Fibroblast of mammary gland (primary cell): ENCODE measurements around the gene HSDL2.

Experiments used
- DNase-seq: peaks from one replicate; pipeline ENCODE4 v3.0.0-alpha.2; 2010; ENCODE audit warnings: low read depth
- H3K4me3 ChIP-seq: 2 replicates; pipeline ENCODE4 v1.5.1; 2011; ENCODE audit warnings: low read depth, mild to moderate bottlenecking, low read length, moderate library complexity; ENCODE audit not compliant: control insufficient read depth
- CTCF ChIP-seq: conservative IDR thresholded peaks from 2 replicates; pipeline ENCODE4 v1.5.1; 2011; ENCODE audit warnings: low read depth, low read length, inconsistent platforms; ENCODE audit not compliant: control insufficient read depth, insufficient read depth

Gene HSDL2

DNA sequence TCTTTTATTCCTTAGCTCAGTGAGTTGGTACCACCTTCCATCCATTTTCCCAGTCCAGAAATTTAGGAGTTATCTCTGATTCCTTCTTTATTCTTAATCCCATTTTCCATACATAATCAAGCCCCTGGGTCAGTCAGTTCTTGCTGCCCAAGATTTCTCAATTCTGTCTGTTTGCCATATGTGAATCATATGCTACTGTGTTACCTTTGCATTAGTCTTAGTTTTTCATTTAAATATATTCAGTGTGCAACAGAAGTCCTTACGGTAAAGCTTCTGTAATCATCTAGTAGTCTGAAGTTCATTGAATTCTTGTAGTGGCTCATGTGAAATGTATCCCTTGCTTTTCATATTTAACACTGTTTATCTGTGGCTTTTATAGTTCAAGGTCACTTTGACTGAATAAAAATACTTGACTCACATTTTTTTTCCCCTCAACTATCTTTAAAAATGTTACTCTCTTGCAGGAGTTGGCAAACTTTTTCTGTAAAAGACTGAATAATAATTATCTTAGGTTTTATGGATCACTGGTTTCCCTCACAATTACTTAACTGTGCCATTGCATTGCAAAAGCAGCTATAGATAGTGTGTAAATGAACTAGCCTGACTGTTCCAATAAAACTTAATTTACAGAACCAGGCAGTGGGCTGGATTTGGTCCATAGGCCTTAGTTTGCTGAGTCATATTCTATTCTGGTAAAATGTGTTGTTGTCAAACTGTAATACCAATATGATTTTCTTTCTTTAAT lies 113.7 kb downstream of the HSDL2 start:
- TF ChIP-seq CTCF = no peak
- H3K4me3 ChIP-seq = no peak overlapping the region
- peak; percentile 25 for DNase-seq

DNA sequence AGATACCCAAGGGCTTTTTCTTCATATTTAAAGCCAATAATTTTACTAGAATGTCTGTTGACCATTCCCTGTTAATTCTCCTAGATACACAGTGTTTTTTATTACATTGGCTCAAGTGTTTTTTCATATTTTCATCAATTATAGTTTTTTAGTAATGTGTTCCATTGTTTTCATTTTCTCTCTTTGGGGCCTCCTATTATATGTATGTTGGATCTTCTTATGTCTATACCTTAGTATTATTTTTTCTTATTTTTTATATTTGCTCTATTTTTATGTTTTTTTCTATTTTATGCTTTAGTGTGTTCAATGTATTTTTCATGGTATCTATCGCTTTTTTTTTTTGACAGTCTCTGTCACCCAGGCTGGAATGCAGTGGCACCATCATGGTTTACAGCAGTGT lies 114.2 kb downstream of the HSDL2 start:
- DNase-seq = no peak
- TF ChIP-seq CTCF = no peak
- H3K4me3 ChIP-seq = no peak overlapping the region

GRCh38 chr9:112495614-112496013 lies 115.7 kb downstream of the HSDL2 start:
- H3K4me3 ChIP-seq = no peak overlapping the region
- TF ChIP-seq CTCF = no peak
- no peak for DNase-seq

DNA sequence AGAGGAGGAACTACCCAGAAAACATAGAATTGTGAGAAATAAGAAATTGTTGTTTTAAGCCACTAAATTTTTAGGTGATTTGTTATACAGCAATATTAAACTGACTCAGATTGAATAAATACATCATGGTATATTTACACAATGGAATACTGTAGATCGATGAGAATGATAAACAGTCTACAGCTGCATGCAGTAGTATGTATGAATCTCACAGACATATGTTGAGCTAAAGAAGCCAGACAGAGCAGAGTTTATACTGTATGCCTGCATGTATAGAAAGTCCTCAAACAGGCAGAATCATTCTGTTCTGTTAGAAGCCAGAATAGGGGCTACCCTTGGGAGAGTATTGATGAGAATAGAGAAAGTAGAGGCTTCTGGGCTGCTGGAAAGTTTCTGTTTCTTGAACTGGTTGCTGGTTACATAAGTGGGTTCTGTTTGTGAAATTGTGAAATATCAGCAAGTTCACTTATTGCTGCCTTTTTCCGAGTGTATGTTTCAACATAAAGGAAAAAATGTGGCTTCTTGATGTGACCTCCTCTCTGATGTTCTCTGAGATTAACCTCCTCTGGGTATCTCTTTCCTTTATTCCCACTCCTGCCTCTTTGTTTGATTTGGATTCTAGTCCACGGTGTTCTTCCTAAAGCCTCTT lies 116.3 kb downstream of the HSDL2 start:
- DNase-seq = no peak
- TF ChIP-seq CTCF = no peak
- H3K4me3 ChIP-seq = no peak overlapping the region

GRCh38 chr9:112500842-112501241 lies 120.9 kb downstream of the HSDL2 start:
- no peak overlapping the region for H3K4me3 ChIP-seq
- DNase-seq = no peak
- TF ChIP-seq CTCF = no peak

DNA sequence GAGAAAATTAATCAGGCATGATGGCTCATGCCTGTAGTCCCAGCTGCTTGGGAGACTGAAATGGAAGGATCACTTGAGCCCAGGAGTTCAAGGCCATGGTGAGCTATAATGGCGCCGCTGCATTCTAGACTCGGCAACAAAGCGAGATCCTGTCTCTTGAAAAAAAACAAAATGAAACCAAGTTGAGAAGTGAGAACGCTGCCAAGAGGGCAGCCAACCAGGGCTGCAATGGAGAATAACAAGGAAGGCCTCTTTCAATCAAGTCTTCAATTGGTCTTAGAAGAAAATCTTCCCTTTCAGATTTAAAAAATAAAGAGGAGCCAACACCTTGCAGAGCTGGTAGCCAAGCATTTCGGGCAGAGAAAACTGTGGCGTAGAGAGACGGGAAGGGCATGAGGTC lies 121.4 kb downstream of the HSDL2 start:
- DNase-seq = no peak
- TF ChIP-seq CTCF = no peak
- H3K4me3 ChIP-seq = no peak overlapping the region
